Mammary epithelial cell (primary cell): ENCODE measurements around the gene PARD6A.
A peak's percentile ranks its signal among the peaks of the same experiment; 100 is the strongest.

Experiments
- EZH2 ChIP-seq: IDR thresholded peaks from 2 replicates; pipeline ENCODE4 v1.6.1; 2012; ENCODE audit warnings: low read length, inconsistent platforms, borderline replicate concordance
- TF ChIP-seq, protein P1 (sequence below), 2 donors: IDR thresholded peaks in 1 of 2; conservative IDR thresholded peaks in 1 of 2; 2 replicates each; pipeline ENCODE4 v1.5.1; 2011 to 2012; ENCODE audit warnings: inconsistent platforms in 2 of 2, low read length in 2 of 2, mild to moderate bottlenecking in 2 of 2, control low read depth in 1 of 2, low read depth in 1 of 2; ENCODE audit not compliant: insufficient read depth in 1 of 2; ENCODE audit errors: extremely low read depth in 1 of 2

GRCh38 chr16:67663151-67663876, 2.6 kb downstream of the PARD6A start:
- TF ChIP-seq, protein P1, sequence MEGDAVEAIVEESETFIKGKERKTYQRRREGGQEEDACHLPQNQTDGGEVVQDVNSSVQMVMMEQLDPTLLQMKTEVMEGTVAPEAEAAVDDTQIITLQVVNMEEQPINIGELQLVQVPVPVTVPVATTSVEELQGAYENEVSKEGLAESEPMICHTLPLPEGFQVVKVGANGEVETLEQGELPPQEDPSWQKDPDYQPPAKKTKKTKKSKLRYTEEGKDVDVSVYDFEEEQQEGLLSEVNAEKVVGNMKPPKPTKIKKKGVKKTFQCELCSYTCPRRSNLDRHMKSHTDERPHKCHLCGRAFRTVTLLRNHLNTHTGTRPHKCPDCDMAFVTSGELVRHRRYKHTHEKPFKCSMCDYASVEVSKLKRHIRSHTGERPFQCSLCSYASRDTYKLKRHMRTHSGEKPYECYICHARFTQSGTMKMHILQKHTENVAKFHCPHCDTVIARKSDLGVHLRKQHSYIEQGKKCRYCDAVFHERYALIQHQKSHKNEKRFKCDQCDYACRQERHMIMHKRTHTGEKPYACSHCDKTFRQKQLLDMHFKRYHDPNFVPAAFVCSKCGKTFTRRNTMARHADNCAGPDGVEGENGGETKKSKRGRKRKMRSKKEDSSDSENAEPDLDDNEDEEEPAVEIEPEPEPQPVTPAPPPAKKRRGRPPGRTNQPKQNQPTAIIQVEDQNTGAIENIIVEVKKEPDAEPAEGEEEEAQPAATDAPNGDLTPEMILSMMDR (conservative IDR thresholded peaks at IDR 0.05 in 1 of 2, IDR thresholded peaks at IDR 0.05 in 1 of 2; ENCODE audit: extremely low read depth in 1 of 2, insufficient read depth in 1 of 2, low read depth in 1 of 2, low read length in 2 of 2), result peak; percentile 11 to 30
- TF ChIP-seq EZH2, result no peak
